Measurements from ENCODE around the gene DGKZ.

The DGKZ gene

GRCh38 chr11:46362156-46363030 lies 15.1 kb downstream of the DGKZ start:
- DNase-seq (ENCODE audit: low read depth, low spot score) = no peak
- Histone ChIP-seq H3K9me3 (ENCODE audit: insufficient read depth, low read length) (no peaks in the 10 kb centered on the region), H3K4me3 (ENCODE audit: insufficient read length, low read depth) (no peak overlapping the region), H3K4me1 (ENCODE audit: insufficient read depth, insufficient read length) (peaks cover 49% of the 10 kb centered on the region), H3K36me3 (ENCODE audit: insufficient read depth, insufficient read length, low read length) (peaks cover 46% of the 10 kb centered on the region), H3K27me3 (ENCODE audit: insufficient read depth, insufficient read length) (no peaks in the 10 kb centered on the region), H3K9ac (ENCODE audit: insufficient read length, low read depth) (peak overlapping the region; percentile 42)
- no peak for TF ChIP-seq YY1 (IDR thresholded peaks at IDR 0.05; ENCODE audit: insufficient read depth, insufficient read length)
- no peak for TF ChIP-seq ZNF274 (IDR thresholded peaks at IDR 0.05; ENCODE audit: low read depth, low read length)
- TF ChIP-seq SUZ12 (IDR thresholded peaks at IDR 0.05; ENCODE audit: extremely low read depth, insufficient read depth, insufficient read length) = no peak

GRCh38 chr11:46363031-46363407 lies 15.8 kb downstream of the DGKZ start:
- Histone ChIP-seq H3K9me3 (ENCODE audit: insufficient read depth, low read length) (no peaks in the 10 kb centered on the region), H3K9ac (ENCODE audit: insufficient read length, low read depth) (peak overlapping the region; percentile 42), H3K27me3 (ENCODE audit: insufficient read depth, insufficient read length) (no peaks in the 10 kb centered on the region), H3K36me3 (ENCODE audit: insufficient read depth, insufficient read length, low read length) (peaks cover 47% of the 10 kb centered on the region), H3K4me3 (ENCODE audit: insufficient read length, low read depth) (no peak overlapping the region), H3K4me1 (ENCODE audit: insufficient read depth, insufficient read length) (peaks cover 49% of the 10 kb centered on the region)
- no peak for DNase-seq (ENCODE audit: low read depth, low spot score)
- TF ChIP-seq YY1 (IDR thresholded peaks at IDR 0.05; ENCODE audit: insufficient read depth, insufficient read length) = no peak
- no peak for TF ChIP-seq SUZ12 (IDR thresholded peaks at IDR 0.05; ENCODE audit: extremely low read depth, insufficient read depth, insufficient read length)
- no peak for TF ChIP-seq ZNF274 (IDR thresholded peaks at IDR 0.05; ENCODE audit: low read depth, low read length)

GRCh38 chr11:46363455-46364005 lies 16.3 kb downstream of the DGKZ start:
- Histone ChIP-seq H3K9ac (ENCODE audit: insufficient read length, low read depth) (no peak overlapping the region), H3K4me1 (ENCODE audit: insufficient read depth, insufficient read length) (peaks cover 50% of the 10 kb centered on the region), H3K27me3 (ENCODE audit: insufficient read depth, insufficient read length) (no peaks in the 10 kb centered on the region), H3K9me3 (ENCODE audit: insufficient read depth, low read length) (no peaks in the 10 kb centered on the region), H3K4me3 (ENCODE audit: insufficient read length, low read depth) (no peak overlapping the region), H3K36me3 (ENCODE audit: insufficient read depth, insufficient read length, low read length) (peaks cover 53% of the 10 kb centered on the region)
- no peak for DNase-seq (ENCODE audit: low read depth, low spot score)
- TF ChIP-seq SUZ12 (IDR thresholded peaks at IDR 0.05; ENCODE audit: extremely low read depth, insufficient read depth, insufficient read length) = no peak
- TF ChIP-seq ZNF274 (IDR thresholded peaks at IDR 0.05; ENCODE audit: low read depth, low read length) = no peak
- TF ChIP-seq YY1 (IDR thresholded peaks at IDR 0.05; ENCODE audit: insufficient read depth, insufficient read length) = no peak

GRCh38 chr11:46364056-46364455 lies 16.8 kb downstream of the DGKZ start:
- peaks cover 50% of the 10 kb centered on the region for H3K4me1 ChIP-seq (ENCODE audit: insufficient read depth, insufficient read length)
- no peak overlapping the region for H3K4me3 ChIP-seq (ENCODE audit: insufficient read length, low read depth)
- H3K9ac ChIP-seq (ENCODE audit: insufficient read length, low read depth) = no peak overlapping the region
- H3K9me3 ChIP-seq (ENCODE audit: insufficient read depth, low read length) = no peaks in the 10 kb centered on the region
- peaks cover 56% of the 10 kb centered on the region for H3K36me3 ChIP-seq (ENCODE audit: insufficient read depth, insufficient read length, low read length)
- no peaks in the 10 kb centered on the region for H3K27me3 ChIP-seq (ENCODE audit: insufficient read depth, insufficient read length)
- no peak for DNase-seq (ENCODE audit: low read depth, low spot score)
- no peak for TF ChIP-seq SUZ12 (IDR thresholded peaks at IDR 0.05; ENCODE audit: extremely low read depth, insufficient read depth, insufficient read length)
- TF ChIP-seq YY1 (IDR thresholded peaks at IDR 0.05; ENCODE audit: insufficient read depth, insufficient read length) = no peak
- TF ChIP-seq ZNF274 (IDR thresholded peaks at IDR 0.05; ENCODE audit: low read depth, low read length) = no peak

- DNase-seq (ENCODE audit: low read depth, low spot score) = no peak
- Histone ChIP-seq H3K36me3 (ENCODE audit: insufficient read depth, insufficient read length, low read length) (peaks cover 58% of the 10 kb centered on the region), H3K9ac (ENCODE audit: insufficient read length, low read depth) (peak overlapping the region; percentile 3), H3K4me1 (ENCODE audit: insufficient read depth, insufficient read length) (peaks cover 53% of the 10 kb centered on the region), H3K9me3 (ENCODE audit: insufficient read depth, low read length) (no peaks in the 10 kb centered on the region), H3K27me3 (ENCODE audit: insufficient read depth, insufficient read length) (no peaks in the 10 kb centered on the region), H3K4me3 (ENCODE audit: insufficient read length, low read depth) (no peak overlapping the region)
- TF ChIP-seq SUZ12 (IDR thresholded peaks at IDR 0.05; ENCODE audit: extremely low read depth, insufficient read depth, insufficient read length) = no peak
Measured at GRCh38 chr11:46364791-46365190, 17.5 kb downstream of the DGKZ start.

- Histone ChIP-seq H3K4me3 (ENCODE audit: insufficient read length, low read depth) (no peak overlapping the region), H3K36me3 (ENCODE audit: insufficient read depth, insufficient read length, low read length) (peaks cover 72% of the 10 kb centered on the region), H3K9me3 (ENCODE audit: insufficient read depth, low read length) (no peaks in the 10 kb centered on the region), H3K4me1 (ENCODE audit: insufficient read depth, insufficient read length) (peaks cover 56% of the 10 kb centered on the region), H3K9ac (ENCODE audit: insufficient read length, low read depth) (peak overlapping the region; percentile 37), H3K27me3 (ENCODE audit: insufficient read depth, insufficient read length) (no peaks in the 10 kb centered on the region)
- no peak for DNase-seq (ENCODE audit: low read depth, low spot score)
- TF ChIP-seq SUZ12 (IDR thresholded peaks at IDR 0.05; ENCODE audit: extremely low read depth, insufficient read depth, insufficient read length) (no peak), YY1 (IDR thresholded peaks at IDR 0.05; ENCODE audit: insufficient read depth, insufficient read length) (no peak)
Measured at GRCh38 chr11:46366260-46366659, 19.0 kb downstream of the DGKZ start.

- Histone ChIP-seq H3K36me3 (ENCODE audit: insufficient read depth, insufficient read length, low read length) (peaks cover 76% of the 10 kb centered on the region), H3K4me1 (ENCODE audit: insufficient read depth, insufficient read length) (peaks cover 51% of the 10 kb centered on the region), H3K4me3 (ENCODE audit: insufficient read length, low read depth) (no peak overlapping the region), H3K27me3 (ENCODE audit: insufficient read depth, insufficient read length) (no peaks in the 10 kb centered on the region), H3K9ac (ENCODE audit: insufficient read length, low read depth) (peak overlapping the region; percentile 37), H3K9me3 (ENCODE audit: insufficient read depth, low read length) (no peaks in the 10 kb centered on the region)
- no peak for DNase-seq (ENCODE audit: low read depth, low spot score)
- TF ChIP-seq SUZ12 (IDR thresholded peaks at IDR 0.05; ENCODE audit: extremely low read depth, insufficient read depth, insufficient read length) = no peak
- no peak for TF ChIP-seq YY1 (IDR thresholded peaks at IDR 0.05; ENCODE audit: insufficient read depth, insufficient read length)
Measured at GRCh38 chr11:46366661-46367161, 19.4 kb downstream of the DGKZ start.

Measured in NT2/D1 (cell line).